Measurements from ENCODE around the gene HEBP2.

DNA sequence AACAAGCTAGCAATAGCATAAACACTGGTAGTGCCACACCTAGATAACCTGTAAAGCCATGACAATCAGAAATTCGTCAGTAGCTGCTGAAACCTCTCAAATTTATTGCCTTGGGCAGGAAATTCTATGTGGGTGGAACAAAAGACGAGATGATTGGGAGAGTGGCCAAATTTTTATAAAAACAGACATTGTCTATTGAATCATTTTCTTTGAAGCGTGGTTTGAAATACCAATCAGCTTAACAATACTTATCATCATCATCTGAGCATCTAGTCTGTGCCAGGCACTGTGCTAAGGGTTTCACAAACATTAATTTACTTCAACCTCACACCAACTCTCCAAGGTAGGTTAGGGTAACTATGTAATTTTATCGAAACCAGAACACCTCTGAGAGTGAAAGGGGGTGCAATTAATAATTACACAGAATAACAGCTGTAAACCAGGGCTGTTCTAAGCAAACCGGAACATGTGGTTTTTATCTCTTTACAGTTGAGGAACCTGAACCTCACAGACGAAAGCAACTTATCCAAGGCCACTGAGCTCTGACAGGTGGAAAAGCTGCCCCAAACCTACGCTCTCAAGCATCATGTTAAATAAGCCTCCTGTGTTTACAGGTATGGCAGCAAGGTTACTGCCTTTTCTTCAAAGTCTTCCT is 51.9 kb downstream of the HEBP2 start:
- TF ChIP-seq POLR2A (IDR thresholded peaks at IDR 0.05) (no peak), EP300 (IDR thresholded peaks at IDR 0.05) (no peak)
- TF ChIP-seq, protein P1, sequence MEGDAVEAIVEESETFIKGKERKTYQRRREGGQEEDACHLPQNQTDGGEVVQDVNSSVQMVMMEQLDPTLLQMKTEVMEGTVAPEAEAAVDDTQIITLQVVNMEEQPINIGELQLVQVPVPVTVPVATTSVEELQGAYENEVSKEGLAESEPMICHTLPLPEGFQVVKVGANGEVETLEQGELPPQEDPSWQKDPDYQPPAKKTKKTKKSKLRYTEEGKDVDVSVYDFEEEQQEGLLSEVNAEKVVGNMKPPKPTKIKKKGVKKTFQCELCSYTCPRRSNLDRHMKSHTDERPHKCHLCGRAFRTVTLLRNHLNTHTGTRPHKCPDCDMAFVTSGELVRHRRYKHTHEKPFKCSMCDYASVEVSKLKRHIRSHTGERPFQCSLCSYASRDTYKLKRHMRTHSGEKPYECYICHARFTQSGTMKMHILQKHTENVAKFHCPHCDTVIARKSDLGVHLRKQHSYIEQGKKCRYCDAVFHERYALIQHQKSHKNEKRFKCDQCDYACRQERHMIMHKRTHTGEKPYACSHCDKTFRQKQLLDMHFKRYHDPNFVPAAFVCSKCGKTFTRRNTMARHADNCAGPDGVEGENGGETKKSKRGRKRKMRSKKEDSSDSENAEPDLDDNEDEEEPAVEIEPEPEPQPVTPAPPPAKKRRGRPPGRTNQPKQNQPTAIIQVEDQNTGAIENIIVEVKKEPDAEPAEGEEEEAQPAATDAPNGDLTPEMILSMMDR (IDR thresholded peaks at IDR 0.05) = no peak

Measured in tibial nerve (tissue), 4 donors.